Measurements from ENCODE around the gene ZNF383. TPM values are rescaled to one million over a fixed set of nuclear protein-coding genes. Genes with fewer than 3 reads are reported as not detected.

Gene ZNF383
- total and polyA plus RNA-seq, 4 donors: 2.9 to 19.9 (median 7.5) TPM

GRCh38 chr19:37221136-37221535 lies 3.1 kb downstream of the ZNF383 start:
- TF ChIP-seq CTCF (IDR thresholded peaks at IDR 0.05; ENCODE audit: control extremely low read depth, extremely low read depth): no peak
- WGBS, 2 donors: 92 to 93% methylated on average over 2 of the region's 2 CpGs
- Histone ChIP-seq H3K36me3 (ENCODE audit: control insufficient read depth in 4 of 4, insufficient read depth in 4 of 4, low read length in 4 of 4) (peaks cover 7 to 17% (median 10%) of the 10 kb centered on the region in 4 donors), H3K27ac (ENCODE audit: low read depth in 1 of 2, low read length in 1 of 2) (no peak overlapping the region), H3K27me3 (ENCODE audit: control insufficient read depth in 3 of 3, insufficient read depth in 3 of 3, low read length in 2 of 3) (no peaks in the 10 kb centered on the region), H3K4me1 (ENCODE audit: control insufficient read depth in 5 of 5, insufficient read depth in 5 of 5, low read length in 5 of 5) (peaks cover 0 to 7% (median 2%) of the 10 kb centered on the region in 5 donors), H3K9me3 (ENCODE audit: control insufficient read depth in 4 of 4, insufficient read depth in 3 of 4, low read length in 3 of 4) (peaks cover 0 to 6% (median 0%) of the 10 kb centered on the region in 4 donors), H3K9ac (ENCODE audit: insufficient read depth in 1 of 2, low read length in 2 of 2) (no peak overlapping the region), H3K4me3 (no peak overlapping the region)
- ATAC-seq (ENCODE audit: insufficient read depth, low FRiP score) (no peak), DNase-seq (no peak)

DNA sequence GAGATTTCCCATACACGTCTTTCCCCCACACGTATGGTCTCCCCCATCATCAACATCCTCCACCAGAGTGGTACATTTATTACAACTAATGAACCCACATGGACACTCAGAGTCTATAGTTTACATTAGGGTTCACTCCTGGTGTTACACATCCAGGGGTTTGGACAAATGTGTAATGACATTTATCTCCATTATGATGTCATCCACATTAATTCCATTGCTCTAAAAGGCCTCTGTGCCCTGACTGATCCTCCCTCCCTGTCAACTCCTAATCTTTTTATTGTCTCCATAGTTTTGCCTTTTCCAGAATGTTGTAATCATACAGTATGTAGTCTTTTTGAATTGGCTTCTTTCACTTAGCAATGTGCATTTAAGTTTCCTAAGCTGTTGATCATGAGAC lies 8.2 kb downstream of the ZNF383 start:
- TF ChIP-seq CTCF (IDR thresholded peaks at IDR 0.05; ENCODE audit: control extremely low read depth, extremely low read depth): no peak
- H3K9me3 ChIP-seq (ENCODE audit: control insufficient read depth in 4 of 4, insufficient read depth in 3 of 4, low read length in 3 of 4): peaks cover 0 to 18% (median 3%) of the 10 kb centered on the region in 4 donors
- WGBS, 2 donors: 97 to 99% methylated on average over 2 of the region's 2 CpGs
- H3K9ac ChIP-seq (ENCODE audit: insufficient read depth in 1 of 2, low read length in 2 of 2): no peak overlapping the region
- H3K36me3 ChIP-seq (ENCODE audit: control insufficient read depth in 4 of 4, insufficient read depth in 4 of 4, low read length in 4 of 4): peaks cover 20 to 45% (median 33%) of the 10 kb centered on the region in 4 donors
- no peaks in the 10 kb centered on the region for H3K27me3 ChIP-seq (ENCODE audit: control insufficient read depth in 3 of 3, insufficient read depth in 3 of 3, low read length in 2 of 3)
- DNase-seq (no peak), ATAC-seq (ENCODE audit: insufficient read depth, low FRiP score) (no peak)
- peaks cover 0 to 1% (median 0%) of the 10 kb centered on the region in 5 donors for H3K4me1 ChIP-seq (ENCODE audit: control insufficient read depth in 5 of 5, insufficient read depth in 5 of 5, low read length in 5 of 5)
- H3K27ac ChIP-seq (ENCODE audit: low read depth in 1 of 2, low read length in 1 of 2): no peak overlapping the region
- no peak overlapping the region for H3K4me3 ChIP-seq

DNA sequence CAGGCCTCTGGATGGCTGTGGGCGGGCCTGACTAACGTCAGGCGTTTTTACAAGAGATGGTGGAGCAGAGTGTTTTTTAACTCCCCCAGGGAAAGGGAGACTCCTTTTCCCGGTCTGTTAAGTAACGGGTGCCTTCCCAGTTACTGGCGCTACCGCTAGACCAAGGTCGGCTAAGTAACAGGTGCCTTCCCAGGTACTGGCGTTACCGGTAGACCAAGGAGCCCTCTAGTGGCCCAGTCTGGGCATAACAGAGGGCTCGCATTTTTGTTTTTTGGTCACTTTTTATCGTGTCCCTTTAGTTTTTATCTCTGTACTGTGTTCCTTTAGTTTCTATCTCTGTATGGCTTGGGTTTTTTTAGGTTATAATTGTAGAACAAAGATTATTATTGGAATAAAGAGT lies 10.0 kb downstream of the ZNF383 start:
- Histone ChIP-seq H3K36me3 (ENCODE audit: control insufficient read depth in 4 of 4, insufficient read depth in 4 of 4, low read length in 4 of 4) (peaks cover 21 to 53% (median 36%) of the 10 kb centered on the region in 4 donors), H3K27me3 (ENCODE audit: control insufficient read depth in 3 of 3, insufficient read depth in 3 of 3, low read length in 2 of 3) (no peaks in the 10 kb centered on the region), H3K27ac (ENCODE audit: low read depth in 1 of 2, low read length in 1 of 2) (no peak overlapping the region), H3K4me3 (no peak overlapping the region), H3K4me1 (ENCODE audit: control insufficient read depth in 5 of 5, insufficient read depth in 5 of 5, low read length in 5 of 5) (peaks cover 0 to 1% (median 0%) of the 10 kb centered on the region in 5 donors), H3K9ac (ENCODE audit: insufficient read depth in 1 of 2, low read length in 2 of 2) (no peak overlapping the region), H3K9me3 (ENCODE audit: control insufficient read depth in 4 of 4, insufficient read depth in 3 of 4, low read length in 3 of 4) (peaks cover 0 to 18% (median 3%) of the 10 kb centered on the region in 4 donors)
- TF ChIP-seq CTCF (IDR thresholded peaks at IDR 0.05; ENCODE audit: control extremely low read depth, extremely low read depth): peak; percentile 8
- WGBS, 2 donors: 69 to 78% methylated on average over 12 of the region's 12 CpGs
- DNase-seq (peak; percentile 28 to 40 (median 39)), ATAC-seq (ENCODE audit: insufficient read depth, low FRiP score) (no peak)

- H3K27ac ChIP-seq (ENCODE audit: low read depth in 1 of 2, low read length in 1 of 2): no peak overlapping the region
- no peaks in the 10 kb centered on the region for H3K27me3 ChIP-seq (ENCODE audit: control insufficient read depth in 3 of 3, insufficient read depth in 3 of 3, low read length in 2 of 3)
- whole genome bisulfite sequencing, 2 donors: 97 to 98% methylated on average over 4 of the region's 4 CpGs
- peaks cover 28 to 53% (median 49%) of the 10 kb centered on the region in 4 donors for H3K9me3 ChIP-seq (ENCODE audit: control insufficient read depth in 4 of 4, insufficient read depth in 3 of 4, low read length in 3 of 4)
- H3K4me1 ChIP-seq (ENCODE audit: control insufficient read depth in 5 of 5, insufficient read depth in 5 of 5, low read length in 5 of 5): no peaks in the 10 kb centered on the region
- no peak overlapping the region for H3K4me3 ChIP-seq
- ATAC-seq (ENCODE audit: insufficient read depth, low FRiP score) (no peak), DNase-seq (no peak)
- peaks cover 32 to 71% (median 47%) of the 10 kb centered on the region in 4 donors for H3K36me3 ChIP-seq (ENCODE audit: control insufficient read depth in 4 of 4, insufficient read depth in 4 of 4, low read length in 4 of 4)
- no peak for TF ChIP-seq CTCF (IDR thresholded peaks at IDR 0.05; ENCODE audit: control extremely low read depth, extremely low read depth)
- H3K9ac ChIP-seq (ENCODE audit: insufficient read depth in 1 of 2, low read length in 2 of 2): no peak overlapping the region
Measured at GRCh38 chr19:37243206-37243632, 25.2 kb downstream of the ZNF383 start.
